ENCODE measurements around the gene SGIP1. TPM values are rescaled to one million over a fixed set of nuclear protein-coding genes. Genes with fewer than 3 reads are reported as not detected.

Gene SGIP1
- total and polyA plus RNA-seq, 2 of the 4 experiments (the other 2 are of a cell fraction): 27.1 to 42.7 TPM

- WGBS, 2 experiments (ENCODE audit: extremely low coverage in 2 of 2, insufficient read length in 1 of 2): 100% methylated on average over 1 of the region's 7 CpGs; no CpG with 5 or more reads in 1 of the 2 experiments
- H3K9me1 ChIP-seq (ENCODE audit: insufficient read depth, low read length): peaks cover 26% of the 10 kb centered on the region
- no peak overlapping the region for H3K4me2 ChIP-seq (ENCODE audit: low read depth, low read length)
- in situ Hi-C loops (cut with MboI; ENCODE audit: low sequenced_read_pairs) (no loop called here), intact Hi-C loops (cut with micrococcal nuclease) (no loop called here), dilution Hi-C loops (cut with HindIII; ENCODE audit: low sequenced_read_pairs, unreplicated experiment) (no loop called here)
- H3K27ac ChIP-seq (ENCODE audit: insufficient read depth, low read length): peak overlapping the region; percentile 19
- H3K4me1 ChIP-seq (ENCODE audit: control insufficient read depth, insufficient read depth, low read length): peaks cover 24% of the 10 kb centered on the region
- H3K36me3 ChIP-seq (ENCODE audit: control insufficient read depth, insufficient read depth, low read length): peaks cover 33% of the 10 kb centered on the region
- peak overlapping the region; percentile 69 for H3K18ac ChIP-seq (ENCODE audit: low read depth, low read length)
- peaks cover 26 to 80% of the 10 kb centered on the region in 2 experiments for H3K79me1 ChIP-seq (ENCODE audit: low read depth in 1 of 2, low read length in 2 of 2)
- no TSS peak for BruUV-seq (replicated peaks)
- H4K20me1 ChIP-seq (ENCODE audit: insufficient read depth, low read length): peaks cover 9% of the 10 kb centered on the region
- no peak for ATAC-seq (ENCODE audit: low read depth)
- H3K27me3 ChIP-seq (ENCODE audit: control insufficient read depth, insufficient read depth, low read length): no peaks in the 10 kb centered on the region
- no peak for DNase-seq
- no peak overlapping the region for H3K56ac ChIP-seq (ENCODE audit: extremely low read depth, insufficient read depth, low read length)
- H4K8ac ChIP-seq (ENCODE audit: low read depth in 2 of 2, low read length in 2 of 2): peak overlapping the region in 1 of 2 experiments; percentile 39; a peak in 2 of 4 replicates
- no peaks in the 10 kb centered on the region for H3K9me3 ChIP-seq (ENCODE audit: control insufficient read depth, insufficient read depth, low read length)
- H2AK5ac ChIP-seq (ENCODE audit: low read depth, low read length): peak overlapping the region; percentile 17; the same call in 1 of the 2 replicates
- no peak overlapping the region for H3K4me3 ChIP-seq (ENCODE audit: insufficient read depth, low read depth, low read length)
- H3K23ac ChIP-seq (ENCODE audit: low read depth, low read length): peak overlapping the region; percentile 38; the same call in 1 of the 2 replicates
- ChIA-PET POLR2A (ENCODE audit: unreplicated experiment) (interaction anchor here (0.7 kb wide), 1 partner anchor 20 kb away, joined by 3 read pairs; no protein-coding TSS in a partner anchor), CTCF (no interaction called here)
- peak overlapping the region; percentile 23; the same call in 1 of the 3 replicates for H2BK15ac ChIP-seq (ENCODE audit: low read depth, low read length)
- H2BK5ac ChIP-seq (ENCODE audit: low read depth, low read length, poor library complexity, severe bottlenecking): peak overlapping the region; percentile 94
- no peak overlapping the region for H2AK9ac ChIP-seq (replicated peaks; ENCODE audit: low read depth, low read length, poor library complexity)
- peak overlapping the region; percentile 58 for H3K4ac ChIP-seq (ENCODE audit: low read depth, low read length)
- peak overlapping the region; percentile 66; the same call in 1 of the 2 replicates for H4K5ac ChIP-seq (ENCODE audit: low read depth, low read length)
- H2BK120ac ChIP-seq (ENCODE audit: low read depth, low read length): peak overlapping the region; percentile 59
- H3K9ac ChIP-seq (ENCODE audit: low read depth, low read length): no peak overlapping the region
- H2BK20ac ChIP-seq (ENCODE audit: low read depth, low read length): 0 out of 2 replicates have a peak overlapping the region, but pooled peaks have one; percentile 28
- no peak overlapping the region for H2AFZ ChIP-seq (replicated peaks; ENCODE audit: low read length, poor library complexity)
- peak overlapping the region; percentile 25; the same call in 1 of the 2 replicates for H3K14ac ChIP-seq (replicated peaks; ENCODE audit: low read depth, low read length)
- peak overlapping the region; percentile 20 for H4K91ac ChIP-seq (ENCODE audit: insufficient read depth, low read depth, low read length)
- TF ChIP-seq CHD1 (IDR thresholded peaks at IDR 0.05; ENCODE audit: low read depth, low read length) (no peak), RFX5 (IDR thresholded peaks at IDR 0.05; ENCODE audit: low read depth, low read length) (no peak), RAD21 (IDR thresholded peaks at IDR 0.05; ENCODE audit: low read length) (no peak), NFE2L2 (IDR thresholded peaks at IDR 0.05; ENCODE audit: low read depth, low read length) (no peak), CEBPB (IDR thresholded peaks at IDR 0.05; ENCODE audit: low read depth, low read length) (no peak), MXI1 (IDR thresholded peaks at IDR 0.05; ENCODE audit: borderline replicate concordance, low read depth, low read length) (no peak), FOS (IDR thresholded peaks at IDR 0.05; ENCODE audit: low read depth, low read length) (no peak), SMC3 (IDR thresholded peaks at IDR 0.05; ENCODE audit: low read depth, low read length) (no peak), ELK1 (IDR thresholded peaks at IDR 0.05; ENCODE audit: borderline replicate concordance, low read depth, low read length) (no peak)
- TF ChIP-seq, protein P1, sequence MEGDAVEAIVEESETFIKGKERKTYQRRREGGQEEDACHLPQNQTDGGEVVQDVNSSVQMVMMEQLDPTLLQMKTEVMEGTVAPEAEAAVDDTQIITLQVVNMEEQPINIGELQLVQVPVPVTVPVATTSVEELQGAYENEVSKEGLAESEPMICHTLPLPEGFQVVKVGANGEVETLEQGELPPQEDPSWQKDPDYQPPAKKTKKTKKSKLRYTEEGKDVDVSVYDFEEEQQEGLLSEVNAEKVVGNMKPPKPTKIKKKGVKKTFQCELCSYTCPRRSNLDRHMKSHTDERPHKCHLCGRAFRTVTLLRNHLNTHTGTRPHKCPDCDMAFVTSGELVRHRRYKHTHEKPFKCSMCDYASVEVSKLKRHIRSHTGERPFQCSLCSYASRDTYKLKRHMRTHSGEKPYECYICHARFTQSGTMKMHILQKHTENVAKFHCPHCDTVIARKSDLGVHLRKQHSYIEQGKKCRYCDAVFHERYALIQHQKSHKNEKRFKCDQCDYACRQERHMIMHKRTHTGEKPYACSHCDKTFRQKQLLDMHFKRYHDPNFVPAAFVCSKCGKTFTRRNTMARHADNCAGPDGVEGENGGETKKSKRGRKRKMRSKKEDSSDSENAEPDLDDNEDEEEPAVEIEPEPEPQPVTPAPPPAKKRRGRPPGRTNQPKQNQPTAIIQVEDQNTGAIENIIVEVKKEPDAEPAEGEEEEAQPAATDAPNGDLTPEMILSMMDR (conservative IDR thresholded peaks at IDR 0.05; ENCODE audit: low read depth, low read length): no peak
- TF ChIP-seq, protein P2, sequence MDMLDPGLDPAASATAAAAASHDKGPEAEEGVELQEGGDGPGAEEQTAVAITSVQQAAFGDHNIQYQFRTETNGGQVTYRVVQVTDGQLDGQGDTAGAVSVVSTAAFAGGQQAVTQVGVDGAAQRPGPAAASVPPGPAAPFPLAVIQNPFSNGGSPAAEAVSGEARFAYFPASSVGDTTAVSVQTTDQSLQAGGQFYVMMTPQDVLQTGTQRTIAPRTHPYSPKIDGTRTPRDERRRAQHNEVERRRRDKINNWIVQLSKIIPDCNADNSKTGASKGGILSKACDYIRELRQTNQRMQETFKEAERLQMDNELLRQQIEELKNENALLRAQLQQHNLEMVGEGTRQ (IDR thresholded peaks at IDR 0.05; ENCODE audit: low read depth, low read length): no peak
These were observed 22.2 kb downstream of the SGIP1 start for GRCh38 chr1:66556161-66556611.

Measured in IMR-90 (cell line).